K562 (cell line): Measurements from ENCODE around the gene HSD17B11.
"Not testable (repeated sequence)": the region's sequence is repeated elsewhere in the genome, so short reads cannot be mapped to it uniquely, and the experiment has no call there.

Source experiments
- BACH1 ChIP-seq: fragments of 200-800 bp; sonication (Bioruptor generic); IDR thresholded peaks from 2 replicates; pipeline ENCODE4 v1.6.1; 2016; ENCODE audit warnings: missing genetic modification characterization, missing compliant biosample characterization
- HDAC6 ChIP-seq: IDR thresholded peaks from 2 replicates; pipeline ENCODE4 v1.6.1; 2012; ENCODE audit warnings: low read depth, mild to moderate bottlenecking, control low read depth, inconsistent platforms, low read length, moderate library complexity
- HMG20B ChIP-seq: fragments of 250-450 bp; sonication (Bioruptor Pico); IDR thresholded peaks from 2 replicates; pipeline ENCODE4 v1.5.0; 2021; ENCODE audit warnings: mild to moderate bottlenecking
- JUNB ChIP-seq: fragments of 450-650 bp; formaldehyde crosslinking; conservative IDR thresholded peaks from 2 replicates; pipeline ENCODE4 v1.4.0; 2020; ENCODE audit warnings: mild to moderate bottlenecking
- POLR2G ChIP-seq: fragments of 200-400 bp; formaldehyde crosslinking; IDR thresholded peaks from 2 replicates; pipeline ENCODE4 v1.6.1; 2017; ENCODE audit warnings: low read depth, mild to moderate bottlenecking, antibody characterized with exemption, low read length, moderate library complexity
- RBM22 ChIP-seq: fragments of 200-400 bp; formaldehyde crosslinking; IDR thresholded peaks from 2 replicates; pipeline ENCODE4 v1.6.1; 2018; ENCODE audit warnings: low read length, low read depth; ENCODE audit not compliant: poor library complexity, severe bottlenecking
- ZNF274 ChIP-seq: IDR thresholded peaks from 2 replicates; pipeline ENCODE4 v1.6.1; 2011; ENCODE audit warnings: low read depth, mild to moderate bottlenecking, low read length, moderate library complexity, borderline replicate concordance
- TF ChIP-seq, protein P1 (sequence below): IDR thresholded peaks from 3 replicates; pipeline ENCODE4 v1.6.1; 2011; ENCODE audit warnings: borderline replicate concordance, mild to moderate bottlenecking; ENCODE audit not compliant: insufficient read length, insufficient read depth

DNA sequence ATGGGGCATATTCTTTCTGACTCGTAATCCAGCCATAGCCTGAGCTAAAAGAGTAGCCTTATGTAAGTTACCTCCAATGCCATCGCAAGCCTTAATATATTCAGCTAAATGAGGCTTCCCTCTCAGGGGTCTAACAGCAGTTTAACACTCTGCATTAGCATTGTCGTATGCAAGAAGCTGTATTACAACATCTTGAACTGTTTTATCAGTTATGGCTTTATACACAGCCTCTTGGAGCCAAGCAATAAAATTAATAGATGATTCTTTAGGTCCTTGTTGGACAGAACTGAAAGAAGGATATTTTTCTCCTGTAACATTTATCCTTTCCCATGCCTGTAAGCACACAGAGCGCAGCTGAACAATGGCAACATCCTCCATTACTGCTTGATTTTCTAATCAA, 15.9 kb upstream of the HSD17B11 start:
- TF ChIP-seq, protein P1, sequence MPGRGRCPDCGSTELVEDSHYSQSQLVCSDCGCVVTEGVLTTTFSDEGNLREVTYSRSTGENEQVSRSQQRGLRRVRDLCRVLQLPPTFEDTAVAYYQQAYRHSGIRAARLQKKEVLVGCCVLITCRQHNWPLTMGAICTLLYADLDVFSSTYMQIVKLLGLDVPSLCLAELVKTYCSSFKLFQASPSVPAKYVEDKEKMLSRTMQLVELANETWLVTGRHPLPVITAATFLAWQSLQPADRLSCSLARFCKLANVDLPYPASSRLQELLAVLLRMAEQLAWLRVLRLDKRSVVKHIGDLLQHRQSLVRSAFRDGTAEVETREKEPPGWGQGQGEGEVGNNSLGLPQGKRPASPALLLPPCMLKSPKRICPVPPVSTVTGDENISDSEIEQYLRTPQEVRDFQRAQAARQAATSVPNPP: not testable (repeated sequence)
- TF ChIP-seq POLR2G; BACH1; HMG20B (CRISPR knock-in tag); HDAC6; JUNB (CRISPR knock-in tag); ZNF274; RBM22: not testable (repeated sequence)
